ENCODE results near the gene HOATZ.

Gene HOATZ

DNA sequence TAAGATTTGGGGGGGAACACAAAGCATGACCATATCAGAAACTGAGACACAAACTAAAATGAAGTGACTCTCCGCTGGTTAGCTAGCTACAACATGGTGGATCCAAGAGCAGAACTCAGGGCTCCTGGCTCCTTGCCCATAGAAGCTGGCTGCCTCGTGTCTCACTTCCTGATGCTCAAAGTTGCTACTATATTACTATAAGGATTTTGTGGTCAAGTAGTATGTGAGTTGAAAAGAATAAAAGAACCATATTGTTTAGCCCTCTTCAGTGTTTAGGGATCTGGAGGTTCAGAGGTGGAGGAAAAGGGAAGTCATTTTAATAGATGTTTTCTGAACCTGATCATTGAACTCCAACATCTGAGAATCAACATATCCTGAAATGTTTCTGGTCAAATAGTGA is 70.8 kb downstream of the HOATZ start:
- DNase-seq, result no peak

DNA sequence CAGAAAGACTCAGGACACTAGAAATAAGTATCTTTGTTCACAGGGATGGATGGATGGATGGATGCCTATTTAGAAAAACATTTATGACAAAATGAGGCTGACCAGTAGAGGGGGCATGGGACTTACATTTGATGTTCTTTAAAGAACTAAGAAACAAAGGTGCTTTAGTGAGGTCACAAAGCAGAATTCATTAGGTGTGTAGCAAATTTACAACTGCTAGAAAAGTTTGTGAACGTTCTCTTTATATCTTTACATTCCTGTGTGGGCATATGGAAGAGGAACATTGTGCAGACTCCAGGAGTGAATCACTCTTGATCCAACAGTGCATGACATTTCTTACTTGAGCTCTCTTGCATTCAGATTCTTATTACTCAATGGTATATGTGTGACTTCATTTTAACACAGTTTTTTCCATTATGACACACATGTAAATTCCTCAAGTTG is 71.8 kb downstream of the HOATZ start:
- peak; percentile 19 for DNase-seq
